Measurements from ENCODE around the gene STPG1.
A peak's percentile ranks its signal among the peaks of the same experiment; 100 is the strongest.

STPG1 gene

DNA sequence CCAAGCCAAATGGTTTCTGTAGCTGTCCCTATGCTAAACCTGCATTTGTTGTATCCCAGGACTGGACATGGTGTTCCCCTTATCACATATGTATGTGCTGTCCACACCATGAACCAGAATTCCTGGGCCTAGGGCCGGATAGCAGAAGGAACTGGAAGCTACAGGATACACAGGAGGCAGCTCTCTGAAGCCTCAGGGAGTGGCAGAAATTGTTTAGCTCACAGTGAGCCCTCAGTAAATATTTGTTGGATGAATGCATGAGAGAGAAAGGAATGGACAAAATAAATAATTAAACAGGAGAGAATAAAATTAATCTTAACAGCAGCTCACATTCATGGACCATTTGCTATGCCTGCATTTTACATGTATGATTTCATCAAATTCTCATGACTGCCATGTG is 4.1 kb upstream of the STPG1 start:
- peak overlapping the region; percentile 96 for H3K27ac ChIP-seq

GRCh38 chr1:24416666-24417391 is 3.2 kb upstream of the STPG1 start:
- TF ChIP-seq CTCF (IDR thresholded peaks at IDR 0.05), result no peak
- TF ChIP-seq ZFX (IDR thresholded peaks at IDR 0.05; ENCODE audit: borderline replicate concordance), result no peak
- peak overlapping the region; percentile 96 for H3K27ac ChIP-seq

More for the DNA sequence above, 4.1 kb upstream of the STPG1 start:
- TF ChIP-seq ZFX (IDR thresholded peaks at IDR 0.05; ENCODE audit: borderline replicate concordance) (no peak), CTCF (IDR thresholded peaks at IDR 0.05) (no peak)

GRCh38 chr1:24415910-24416665 is 2.5 kb upstream of the STPG1 start:
- TF ChIP-seq CTCF (IDR thresholded peaks at IDR 0.05), result no peak
- no peak for TF ChIP-seq ZFX (IDR thresholded peaks at IDR 0.05; ENCODE audit: borderline replicate concordance)
- H3K27ac ChIP-seq, result peak overlapping the region; percentile 96

GRCh38 chr1:24415334-24415909 is 1.8 kb upstream of the STPG1 start, which contains the start of gene NIPAL3:
NIPAL3 (plus strand) TSS chr1:24415802; CDS start chr1:24419548, 3,746 bp downstream.
- peak within 1 kb of the TSS; percentile 96 for H3K27ac ChIP-seq
- TF ChIP-seq CTCF (IDR thresholded peaks at IDR 0.05) (peak; percentile 94), ZFX (IDR thresholded peaks at IDR 0.05; ENCODE audit: borderline replicate concordance) (no peak)

DNA sequence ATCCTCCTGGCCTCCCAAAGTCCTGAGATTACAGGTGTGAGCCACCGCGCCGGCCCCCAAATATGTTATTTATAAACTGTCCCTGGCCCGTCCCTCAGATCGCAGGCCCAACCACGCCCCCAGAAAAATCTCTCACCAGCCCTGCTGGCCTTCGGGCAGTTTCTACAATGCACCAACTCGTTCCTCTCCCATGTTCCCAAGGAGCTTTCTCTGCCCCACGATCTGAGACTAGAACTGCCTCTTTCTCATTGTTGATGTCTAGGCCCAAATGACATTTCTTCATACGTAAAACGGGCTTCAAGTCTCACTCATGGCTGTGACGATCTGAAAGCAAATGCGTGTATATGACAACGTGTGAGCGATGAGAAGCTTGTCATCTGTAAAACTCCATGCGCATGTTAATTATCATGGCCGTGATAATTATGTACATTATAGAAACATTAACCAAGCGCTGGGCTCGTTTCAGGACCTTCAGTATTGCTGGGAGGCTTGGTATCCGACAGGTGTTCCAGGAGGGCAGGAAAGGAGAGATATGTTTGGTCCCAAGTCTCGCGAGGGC is 1.3 kb upstream of the STPG1 start:
- peak overlapping the region; percentile 96 for H3K27ac ChIP-seq
- TF ChIP-seq ZFX (IDR thresholded peaks at IDR 0.05; ENCODE audit: borderline replicate concordance) (no peak), CTCF (IDR thresholded peaks at IDR 0.05) (no peak)

- TF ChIP-seq ZFX (IDR thresholded peaks at IDR 0.05; ENCODE audit: borderline replicate concordance), result no peak
- no peak for TF ChIP-seq CTCF (IDR thresholded peaks at IDR 0.05)
- H3K27ac ChIP-seq, result no peak overlapping the region
Observed at GRCh38 chr1:24412408-24412807, 1.2 kb downstream of the STPG1 start.
